NCI-H460 (cell line): ENCODE measurements around the gene NEK2. TPM values are rescaled to one million over a fixed set of nuclear protein-coding genes. Genes with fewer than 3 reads are reported as not detected.

Experiments used
- DNase-seq: peaks from one replicate; pipeline ENCODE4 v3.0.0-alpha.2; 2016; ENCODE audit warnings: low read depth; ENCODE audit errors: extremely low read depth
- total RNA-seq: library from RNA; depleted of rRNA; stranded (reverse); fragments of >200 nt; shearing (Covaris generic); gene quantifications from 2 replicates; pipeline ENCODE4 v1.2.3, GENCODE V29; 2014; rRNA removed

Gene NEK2
- total RNA-seq, 1 experiment from 2014 or later: 56.5 TPM

DNA sequence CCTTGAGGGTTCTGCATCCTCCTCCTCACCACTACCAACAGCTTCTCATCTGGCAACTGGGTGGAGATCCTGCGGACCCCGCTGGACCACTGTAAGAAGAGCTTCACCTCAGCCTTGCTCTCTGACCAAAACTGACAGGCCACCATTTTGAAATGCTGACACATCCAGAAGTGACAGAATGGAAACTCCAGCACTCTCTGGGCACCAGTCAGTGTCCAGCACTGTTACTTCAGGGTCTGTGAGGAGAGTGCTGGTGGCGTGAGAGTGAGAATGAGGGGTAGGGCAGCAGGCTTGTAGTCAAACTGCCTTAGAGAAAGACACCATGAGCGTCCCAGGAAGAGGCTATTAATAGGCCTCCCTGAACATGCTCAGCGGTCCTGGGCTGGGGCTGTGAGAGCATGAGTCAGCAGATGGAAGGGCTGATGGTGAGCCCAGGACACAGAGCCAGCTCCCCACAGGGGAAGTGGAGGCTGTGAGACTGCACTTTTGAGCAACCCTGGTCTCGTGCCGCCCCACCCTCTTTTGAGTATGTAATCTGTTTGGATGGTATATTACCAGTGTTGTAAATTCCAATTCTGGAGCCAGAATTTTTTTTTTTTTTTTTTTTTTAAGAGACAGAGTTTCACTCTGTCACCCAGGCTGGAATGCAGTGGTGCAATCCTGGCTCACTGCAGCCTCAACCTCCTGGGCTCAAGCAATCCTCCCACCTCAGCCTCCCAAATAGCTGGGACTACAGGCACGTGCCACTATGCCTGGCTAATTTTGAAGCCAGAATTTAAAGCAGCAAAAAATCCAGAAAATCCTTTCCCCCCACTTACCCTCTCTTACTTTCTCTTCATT lies 62.1 kb downstream of the NEK2 start:
- DNase-seq: peak; percentile 79

DNA sequence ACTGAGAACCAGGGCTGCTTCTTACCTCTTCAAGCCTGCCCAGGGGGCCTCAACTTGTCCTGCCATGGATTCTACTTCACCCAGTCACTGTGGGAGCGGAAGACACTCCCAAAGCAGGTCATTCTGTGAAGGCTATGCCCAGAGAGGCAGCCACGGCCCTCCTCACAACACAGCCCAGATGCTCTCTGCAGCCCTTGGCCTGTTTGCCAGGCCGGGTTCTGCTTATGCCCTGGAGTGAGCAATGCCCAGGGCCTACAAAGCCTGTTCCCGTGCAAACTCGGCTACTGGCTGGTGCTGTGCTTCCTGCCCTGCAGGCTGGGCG lies 62.7 kb downstream of the NEK2 start:
- DNase-seq: no peak

Other genes with a start within 250 kb of the NEK2 start
- not detected in 2 replicates for gene RD3, start 183.5 kb downstream of the NEK2 start, total RNA-seq
- gene SLC30A1, start 96.5 kb downstream of the NEK2 start, total RNA-seq: 33.2 and 35.3 TPM in 2 replicates
- 70.8 and 71.8 TPM in 2 replicates for gene LPGAT1, start 155.1 kb upstream of the NEK2 start, total RNA-seq